Upper lobe of right lung (tissue), 1 donor: ENCODE results near the gene LUM. TPM values are rescaled to one million over a fixed set of nuclear protein-coding genes. Genes with fewer than 3 reads are reported as not detected.
A peak's percentile ranks its signal among the peaks of the same experiment; 100 is the strongest.

Experiments
- ATAC-seq: fragments of 200-7000 bp; cut with Tn5 transposase; one replicate; pipeline ENCODE4 v1.9.1; 2020; ENCODE audit warnings: mild to moderate bottlenecking, moderate library complexity
- DNase-seq: peaks from one replicate; pipeline ENCODE4 v3.0.0-alpha.2; 2020
- H3K27ac ChIP-seq: fragments of 200-600 bp; one replicate; pipeline ENCODE4 v1.8.0; 2022
- H3K27me3 ChIP-seq: fragments of 200-600 bp; one replicate; pipeline ENCODE4 v1.8.0; 2022; ENCODE audit warnings: mild to moderate bottlenecking
- H3K36me3 ChIP-seq: fragments of 200-600 bp; one replicate; pipeline ENCODE4 v1.8.0; 2022
- H3K4me1 ChIP-seq: fragments of 200-600 bp; one replicate; pipeline ENCODE4 v1.8.0; 2022
- H3K4me3 ChIP-seq: fragments of 200-600 bp; one replicate; pipeline ENCODE4 v1.8.0; 2022; ENCODE audit warnings: mild to moderate bottlenecking
- H3K9me3 ChIP-seq: fragments of 200-600 bp; one replicate; pipeline ENCODE4 v1.8.0; 2022
- CTCF ChIP-seq: fragments of 200-600 bp; IDR thresholded peaks from one replicate; pipeline ENCODE4 v1.8.0; 2022; ENCODE audit warnings: antibody characterized with exemption
- intact Hi-C: fragments of 100-400 bp; cut with DNase I; formaldehyde crosslinking; loops from one replicate; pipeline ENCODE4 v1.11.0; 2022
- total RNA-seq: library from RNA; stranded (reverse); fragmentation: NEBNext Ultra II Directional; extraction: Animal tissue kit (Norgen Biotek cat#: 25700); gene quantifications from one replicate; pipeline ENCODE4 v1.2.1, GENCODE V29; 2021
- donor health status: DM: no; HTN: yes; CAD: no; lungs with severe emphysema.

LUM gene
- total RNA-seq, 1 donor from 2014 or later: 361 TPM

GRCh38 chr12:91098941-91099340, 12.4 kb downstream of the LUM start:
- no peaks in the 10 kb centered on the region for H3K36me3 ChIP-seq
- H3K4me1 ChIP-seq: no peaks in the 10 kb centered on the region
- H3K9me3 ChIP-seq: no peaks in the 10 kb centered on the region
- H3K27ac ChIP-seq: no peak overlapping the region
- DNase-seq (no peak), ATAC-seq (peak; percentile 50)
- no peaks in the 10 kb centered on the region for H3K27me3 ChIP-seq
- no peak overlapping the region for H3K4me3 ChIP-seq
- intact Hi-C loops: no loop called here
- no peak for TF ChIP-seq CTCF

GRCh38 chr12:91098461-91098860, 12.8 kb downstream of the LUM start:
- DNase-seq: no peak
- Histone ChIP-seq H3K36me3 (no peaks in the 10 kb centered on the region), H3K27me3 (no peaks in the 10 kb centered on the region), H3K27ac (no peak overlapping the region), H3K4me3 (no peak overlapping the region), H3K4me1 (no peaks in the 10 kb centered on the region), H3K9me3 (no peaks in the 10 kb centered on the region)
- intact Hi-C loops: no loop called here
- no peak for TF ChIP-seq CTCF
- ATAC-seq: no peak

GRCh38 chr12:91094957-91095356, 16.3 kb downstream of the LUM start:
- intact Hi-C loops: no loop called here
- no peaks in the 10 kb centered on the region for H3K27me3 ChIP-seq
- no peaks in the 10 kb centered on the region for H3K36me3 ChIP-seq
- TF ChIP-seq CTCF: no peak
- no peaks in the 10 kb centered on the region for H3K9me3 ChIP-seq
- no peaks in the 10 kb centered on the region for H3K4me1 ChIP-seq
- DNase-seq (no peak), ATAC-seq (no peak)
- no peak overlapping the region for H3K27ac ChIP-seq
- no peak overlapping the region for H3K4me3 ChIP-seq

- H3K27ac ChIP-seq: no peak overlapping the region
- H3K9me3 ChIP-seq: no peaks in the 10 kb centered on the region
- H3K36me3 ChIP-seq: no peaks in the 10 kb centered on the region
- TF ChIP-seq CTCF: no peak
- no peaks in the 10 kb centered on the region for H3K27me3 ChIP-seq
- no peak overlapping the region for H3K4me3 ChIP-seq
- intact Hi-C loops: no loop called here
- ATAC-seq: no peak
- DNase-seq: no peak
- H3K4me1 ChIP-seq: no peaks in the 10 kb centered on the region
Measured at GRCh38 chr12:91094032-91094662, 17.1 kb downstream of the LUM start.

- Histone ChIP-seq H3K4me3 (no peak overlapping the region), H3K27ac (no peak overlapping the region), H3K27me3 (no peaks in the 10 kb centered on the region), H3K9me3 (no peaks in the 10 kb centered on the region), H3K36me3 (no peaks in the 10 kb centered on the region), H3K4me1 (no peaks in the 10 kb centered on the region)
- TF ChIP-seq CTCF: no peak
- ATAC-seq: no peak
- intact Hi-C loops: no loop called here
- DNase-seq: no peak
Measured at GRCh38 chr12:91093341-91093740, 18.0 kb downstream of the LUM start.
